GM23338 (cell line): ENCODE measurements around the gene TMEM201.

Experiments
- CREB1 ChIP-seq: fragments of 250-450 bp; sonication (Bioruptor Pico); IDR thresholded peaks from 2 replicates; pipeline ENCODE4 v1.5.0; 2020; ENCODE audit warnings: low read depth, mild to moderate bottlenecking, moderate library complexity
- CTCF ChIP-seq, 2 experiments: fragments of 200-600 bp in 1 of 2; sonication (generic) in 1 of 2; conservative IDR thresholded peaks; 2 replicates each; pipeline versions ENCODE4 v1.5.1 to v1.6.1; 2016 to 2017; ENCODE audit warnings: antibody characterized with exemption in 2 of 2, low read depth in 2 of 2, mild to moderate bottlenecking in 2 of 2, moderate library complexity in 1 of 2
- EZH2 ChIP-seq: fragments of 200-600 bp; sonication (generic); IDR thresholded peaks from one replicate; pipeline ENCODE4 v1.8.0; 2017; ENCODE audit warnings: antibody characterized with exemption, mild to moderate bottlenecking, low read depth; ENCODE audit not compliant: unreplicated experiment
- EZH2phosphoT487 ChIP-seq: fragments of 200-600 bp; sonication (generic); IDR thresholded peaks from one replicate; pipeline ENCODE4 v1.8.1; 2018; ENCODE audit warnings: antibody characterized with exemption; ENCODE audit not compliant: unreplicated experiment
- POLR2AphosphoS5 ChIP-seq: IDR thresholded peaks from 2 replicates; pipeline ENCODE4 v1.6.1; 2016; ENCODE audit warnings: antibody characterized with exemption, low read depth
- STAT1 ChIP-seq: IDR thresholded peaks from one replicate; pipeline ENCODE4 v1.6.1; 2016; ENCODE audit warnings: antibody characterized with exemption; ENCODE audit not compliant: unreplicated experiment
- ZNF114 ChIP-seq: fragments of 250-450 bp; sonication (Bioruptor Pico); IDR thresholded peaks from 2 replicates; pipeline ENCODE4 v1.5.0; 2020; ENCODE audit warnings: mild to moderate bottlenecking, moderate library complexity
- ZNF331 ChIP-seq: fragments of 250-450 bp; sonication (Bioruptor Pico); IDR thresholded peaks from 2 replicates; pipeline ENCODE4 v1.5.0; 2020; ENCODE audit warnings: low read depth, mild to moderate bottlenecking, moderate library complexity

DNA sequence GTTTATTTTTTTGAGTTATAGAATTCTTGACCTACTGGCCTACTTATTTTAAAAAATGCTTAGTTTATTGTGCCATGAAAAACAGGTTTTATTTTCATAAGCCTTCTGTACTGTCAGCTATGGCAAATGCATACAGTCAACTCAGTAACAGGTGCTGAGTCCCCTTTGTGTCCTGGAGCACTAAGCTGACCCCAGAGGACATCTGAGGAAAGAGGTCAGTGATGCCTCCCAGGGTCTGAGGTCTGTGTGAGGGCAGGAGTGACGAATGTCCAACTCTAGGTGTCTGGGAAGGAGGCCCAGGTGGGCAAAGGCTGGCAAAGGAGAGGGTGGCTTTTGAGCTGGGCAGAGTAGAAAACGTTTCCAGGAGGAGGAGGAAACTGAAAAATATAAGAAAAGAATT lies 7.8 kb upstream of the TMEM201 start:
- no peak for TF ChIP-seq EZH2phosphoT487
- no peak for TF ChIP-seq ZNF331
- no peak for TF ChIP-seq CTCF (conservative IDR thresholded peaks at IDR 0.05; ENCODE audit: low read depth in 2 of 2)
- no peak for TF ChIP-seq POLR2AphosphoS5
- no peak for TF ChIP-seq EZH2
- no peak for TF ChIP-seq ZNF114 (CRISPR knock-in tag)
- TF ChIP-seq STAT1, result no peak
- no peak for TF ChIP-seq CREB1
